Upper lobe of left lung (tissue), 6 donors: Measurements from ENCODE around the gene GRK7. TPM values are rescaled to one million over a fixed set of nuclear protein-coding genes. Genes with fewer than 3 reads are reported as not detected.

ENCODE experiments used
- ATAC-seq, 2 donors: fragments of 200-7000 bp; cut with Tn5 transposase; one replicate each; pipeline ENCODE4 v1.9.1; 2022; ENCODE audit warnings: mild to moderate bottlenecking in 2 of 2, moderate library complexity in 2 of 2; ENCODE audit not compliant: low FRiP score in 2 of 2
- DNase-seq, 2 donors: peaks; one replicate each; pipeline ENCODE4 v3.0.0-alpha.2; 2019 to 2020
- H3K27ac ChIP-seq, 4 donors: fragments of 200-600 bp; sonication (generic); one replicate each; pipeline ENCODE4 v1.5.1; 2016 to 2019
- H3K27me3 ChIP-seq, 4 donors: fragments of 200-600 bp; sonication (generic); one replicate each; pipeline ENCODE4 v1.5.1; 2017 to 2019
- H3K36me3 ChIP-seq, 4 donors: fragments of 200-600 bp; sonication (generic); one replicate each; pipeline ENCODE4 v1.5.1; 2016 to 2019
- H3K4me1 ChIP-seq, 4 donors: fragments of 200-600 bp; sonication (generic); one replicate each; pipeline ENCODE4 v1.5.1; 2018 to 2019
- H3K4me3 ChIP-seq, 4 donors: fragments of 200-600 bp; sonication (generic); one replicate each; pipeline ENCODE4 v1.5.1; 2017 to 2019; ENCODE audit warnings: mild to moderate bottlenecking in 2 of 4, moderate library complexity in 1 of 4
- H3K9me3 ChIP-seq, 4 donors: fragments of 200-600 bp; sonication (generic); one replicate each; pipeline ENCODE4 v1.5.1; 2018 to 2019
- CTCF ChIP-seq, 6 experiments: fragments of 450-650 bp in 4 of 6; fragments of 200-600 bp in 2 of 6; sonication (generic) in 2 of 6; IDR thresholded peaks; one replicate each; pipeline ENCODE4 v1.5.1; 2016 to 2019; ENCODE audit warnings: antibody characterized with exemption in 6 of 6
- EP300 ChIP-seq, 4 donors: sonication (generic); formaldehyde crosslinking; IDR thresholded peaks; one replicate each; pipeline ENCODE4 v1.5.1; 2017; ENCODE audit warnings: antibody characterized with exemption in 4 of 4, control low read depth in 2 of 4
- POLR2A ChIP-seq, 4 donors: fragments of 450-650 bp; IDR thresholded peaks; one replicate each; pipeline ENCODE4 v1.5.1; 2016 to 2017; ENCODE audit warnings: antibody characterized with exemption in 4 of 4, mild to moderate bottlenecking in 2 of 4
- POLR2AphosphoS5 ChIP-seq, 2 donors: sonication (generic); formaldehyde crosslinking; IDR thresholded peaks; one replicate each; pipeline ENCODE4 v1.5.1; 2017; ENCODE audit warnings: antibody characterized with exemption in 2 of 2
- WGBS, 2 donors: methylation state at CpG; one replicate each; pipeline ENCODE4 v1.1.5; 2017 to 2018; 5-methylcytosine and 5-hydroxymethylcytosine counted together
- total RNA-seq, 6 donors: library from RNA; depleted of rRNA in 4 of 6; stranded (reverse); fragments of >200 nt in 4 of 6; gene quantifications; one replicate each; pipeline versions ENCODE4 v1.1.0 to v1.2.1, GENCODE V29; 2016 to 2021
- donor health status: DM: no; HTN: no; CAD: no; lungs with moderate emphysema.
- donor health status: DM: no; HTN: yes; CAD: no; lungs with severe emphysema.

Gene GRK7
- total RNA-seq, 6 donors from 2014 or later: 0.22 TPM; not detected in 5

DNA sequence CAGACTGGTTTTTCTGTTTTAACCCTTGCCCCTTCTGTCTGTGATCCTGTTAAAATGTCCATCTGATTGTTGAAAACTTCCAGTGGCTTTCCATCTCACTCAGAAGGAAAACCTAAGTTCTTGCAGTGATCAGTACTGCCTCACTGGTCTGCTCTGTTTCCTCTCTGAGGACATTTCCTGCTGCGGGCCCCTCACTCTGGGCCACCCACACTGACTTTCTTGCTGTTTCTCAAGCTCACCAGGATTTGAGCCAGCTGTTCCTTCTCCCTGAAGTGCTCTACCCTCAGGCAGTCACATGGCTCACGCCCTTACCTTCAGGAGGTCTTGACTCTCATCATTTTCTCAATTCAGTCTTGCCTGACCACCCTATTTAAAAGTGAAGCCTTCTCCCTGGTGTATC lies 1.8 kb downstream of the GRK7 start:
- Histone ChIP-seq H3K4me1 (peaks cover 0 to 16% (median 0%) of the 10 kb centered on the region in 4 donors), H3K4me3 (no peak overlapping the region), H3K9me3 (no peaks in the 10 kb centered on the region), H3K27me3 (no peaks in the 10 kb centered on the region), H3K36me3 (no peaks in the 10 kb centered on the region), H3K27ac (no peak overlapping the region)
- no peak for ATAC-seq
- DNase-seq: no peak
- no peak for TF ChIP-seq CTCF (IDR thresholded peaks at IDR 0.05)
- no peak for TF ChIP-seq EP300 (IDR thresholded peaks at IDR 0.05)
- no peak for TF ChIP-seq POLR2AphosphoS5 (IDR thresholded peaks at IDR 0.05)
- TF ChIP-seq POLR2A (IDR thresholded peaks at IDR 0.05): no peak
- 64 to 67% methylated on average over 2 of the region's 2 CpGs for WGBS, 2 donors

DNA sequence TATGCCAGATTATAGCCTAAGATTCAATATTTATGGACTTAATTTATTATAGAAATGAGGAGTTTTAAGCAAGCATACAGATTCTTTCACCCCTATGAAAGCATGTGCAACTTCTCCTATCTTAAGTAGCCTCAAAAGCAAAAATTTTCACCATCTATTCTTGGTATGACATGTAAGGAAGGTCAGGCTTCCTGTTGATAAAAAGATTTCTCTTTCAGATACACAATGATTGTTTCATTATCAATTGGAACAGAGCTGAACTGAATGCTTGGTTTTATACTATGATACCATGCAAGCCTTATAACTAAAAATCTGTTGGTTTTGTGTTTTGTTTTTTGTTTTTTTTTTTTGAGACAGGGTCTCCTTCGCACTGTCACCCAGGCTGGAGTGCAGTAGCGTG lies 3.9 kb downstream of the GRK7 start:
- H3K27ac ChIP-seq: no peak overlapping the region
- 47 to 59% methylated on average over 2 of the region's 2 CpGs for WGBS, 2 donors
- peaks cover 0 to 16% (median 0%) of the 10 kb centered on the region in 4 donors for H3K4me1 ChIP-seq
- no peaks in the 10 kb centered on the region for H3K27me3 ChIP-seq
- ATAC-seq: no peak
- no peaks in the 10 kb centered on the region for H3K9me3 ChIP-seq
- no peak for DNase-seq
- TF ChIP-seq POLR2AphosphoS5 (IDR thresholded peaks at IDR 0.05): no peak
- no peak for TF ChIP-seq EP300 (IDR thresholded peaks at IDR 0.05)
- no peak for TF ChIP-seq CTCF (IDR thresholded peaks at IDR 0.05)
- TF ChIP-seq POLR2A (IDR thresholded peaks at IDR 0.05): no peak
- no peaks in the 10 kb centered on the region for H3K36me3 ChIP-seq
- H3K4me3 ChIP-seq: no peak overlapping the region

GRCh38 chr3:141769221-141769894 lies 6.2 kb downstream of the GRK7 start:
- Histone ChIP-seq H3K4me1 (peaks cover 0 to 16% (median 0%) of the 10 kb centered on the region in 4 donors), H3K36me3 (no peaks in the 10 kb centered on the region), H3K9me3 (no peaks in the 10 kb centered on the region), H3K27ac (no peak overlapping the region), H3K4me3 (no peak overlapping the region), H3K27me3 (no peaks in the 10 kb centered on the region)
- no peak for DNase-seq
- TF ChIP-seq EP300 (IDR thresholded peaks at IDR 0.05) (no peak), POLR2AphosphoS5 (IDR thresholded peaks at IDR 0.05) (peak in 1 of 2 donors; percentile 37), CTCF (IDR thresholded peaks at IDR 0.05) (peak in 1 of 6 experiments; percentile 6)
- WGBS, 2 donors: 50 to 62% methylated on average over 6 of the region's 6 CpGs
- ATAC-seq: peak in 1 of 2 donors; percentile 19

DNA sequence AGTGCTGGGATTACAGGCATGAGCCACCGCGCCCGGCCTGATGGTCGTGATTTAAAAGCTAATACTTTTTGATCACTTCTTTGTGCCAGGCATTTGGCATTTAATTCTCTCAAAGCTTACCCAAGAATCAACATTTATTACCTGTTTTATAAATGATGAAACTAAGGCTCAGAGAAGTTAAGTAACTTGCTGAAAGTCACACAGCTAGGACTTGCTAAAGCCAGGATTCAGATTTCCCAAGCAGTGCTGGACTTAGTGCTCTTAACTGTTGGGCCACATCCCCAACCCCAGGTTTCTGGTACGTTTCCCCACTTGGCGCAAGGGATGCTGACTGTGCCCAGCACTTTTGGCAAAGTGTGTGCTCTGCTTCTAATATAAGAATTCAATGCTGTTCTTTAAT lies 10.5 kb downstream of the GRK7 start:
- DNase-seq: peak in 1 of 2 donors; percentile 40
- Histone ChIP-seq H3K27ac (no peak overlapping the region), H3K4me3 (no peak overlapping the region), H3K27me3 (no peaks in the 10 kb centered on the region), H3K9me3 (no peaks in the 10 kb centered on the region), H3K36me3 (no peaks in the 10 kb centered on the region), H3K4me1 (peaks cover 0 to 6% (median 0%) of the 10 kb centered on the region in 4 donors)
- TF ChIP-seq CTCF (IDR thresholded peaks at IDR 0.05) (no peak), POLR2A (IDR thresholded peaks at IDR 0.05) (no peak), EP300 (IDR thresholded peaks at IDR 0.05) (no peak), POLR2AphosphoS5 (IDR thresholded peaks at IDR 0.05) (no peak)
- ATAC-seq: no peak
- WGBS, 2 donors: 94 to 98% methylated on average over 6 of the region's 6 CpGs

DNA sequence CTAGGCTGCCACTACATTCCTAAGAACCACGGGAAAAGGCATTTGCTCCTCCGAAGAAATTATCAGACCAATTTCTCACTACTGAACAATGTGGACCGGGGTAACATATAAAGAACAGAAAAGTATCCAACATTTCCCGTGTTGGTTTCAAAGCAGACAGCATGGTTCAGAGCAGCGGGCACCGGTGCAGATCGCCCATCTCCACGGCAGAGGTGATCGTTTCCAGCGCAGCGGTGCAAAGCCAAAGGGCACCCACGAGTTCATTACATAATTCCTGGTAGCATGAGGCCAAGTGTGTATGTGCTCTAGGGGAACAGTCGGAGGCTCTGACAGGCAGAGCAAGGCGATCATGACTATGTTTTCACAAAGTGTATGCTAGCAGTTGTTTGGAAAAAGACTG lies 13.2 kb downstream of the GRK7 start:
- ATAC-seq: no peak
- WGBS, 2 donors: 93 to 95% methylated on average over 14 of the region's 14 CpGs

More for the DNA sequence above, 13.2 kb downstream of the GRK7 start:
- Histone ChIP-seq H3K27me3 (no peaks in the 10 kb centered on the region), H3K36me3 (no peaks in the 10 kb centered on the region), H3K9me3 (no peaks in the 10 kb centered on the region), H3K27ac (no peak overlapping the region), H3K4me3 (no peak overlapping the region), H3K4me1 (no peaks in the 10 kb centered on the region)
- no peak for TF ChIP-seq POLR2AphosphoS5 (IDR thresholded peaks at IDR 0.05)
- TF ChIP-seq CTCF (IDR thresholded peaks at IDR 0.05): no peak
- TF ChIP-seq EP300 (IDR thresholded peaks at IDR 0.05): no peak
- no peak for TF ChIP-seq POLR2A (IDR thresholded peaks at IDR 0.05)
- no peak for DNase-seq
